HG03342 (cell line): ENCODE results near the gene VPS36.
"Not testable (repeated sequence)": the region's sequence is repeated elsewhere in the genome, so short reads cannot be mapped to it uniquely, and the experiment has no call there.

Source experiments
- ATAC-seq: cut with Tn5 transposase; IDR thresholded peaks from one replicate; pipeline ENCODE4 v1.9.1; 2021; ENCODE audit warnings: mild to moderate bottlenecking, moderate library complexity; ENCODE audit not compliant: unreplicated experiment

Gene VPS36

DNA sequence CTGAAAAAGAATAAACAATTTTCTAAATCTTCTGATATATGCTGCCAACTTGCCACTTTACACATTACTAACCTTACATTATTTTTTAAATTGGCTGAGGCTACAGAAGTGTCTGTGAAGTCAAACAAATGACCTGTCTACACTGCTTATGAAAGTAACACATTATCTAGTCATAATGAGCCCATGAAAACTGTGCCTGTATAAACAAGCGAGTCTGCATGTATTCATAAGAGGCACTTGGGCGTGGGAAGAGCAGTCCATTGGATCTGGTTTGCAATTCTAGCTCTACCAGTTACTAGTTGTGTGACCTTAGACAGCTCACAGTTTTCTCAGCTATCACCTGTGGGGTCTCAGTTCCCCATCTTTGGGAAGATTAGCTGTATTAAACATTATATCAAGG is 3.1 kb downstream of the VPS36 start:
- ATAC-seq = no peak

DNA sequence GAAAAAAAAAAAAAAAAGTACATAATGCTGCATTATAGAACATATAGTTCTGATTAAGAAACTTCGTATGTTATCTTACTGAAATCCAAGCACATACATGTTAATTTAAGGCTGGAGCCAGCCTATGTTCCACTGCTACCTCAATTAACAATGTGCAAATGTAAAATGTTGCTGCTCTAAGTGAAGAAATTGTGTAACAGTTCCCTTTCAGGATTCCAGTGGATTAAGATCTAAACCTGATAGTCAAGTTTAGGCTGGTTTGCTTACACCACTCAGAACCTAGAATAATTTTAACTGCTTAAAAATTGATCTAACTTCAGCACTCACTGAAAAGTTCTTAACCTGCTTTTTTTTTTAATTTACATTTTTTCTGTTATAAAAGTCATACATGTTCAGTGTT is 4.2 kb downstream of the VPS36 start:
- ATAC-seq = no peak

DNA sequence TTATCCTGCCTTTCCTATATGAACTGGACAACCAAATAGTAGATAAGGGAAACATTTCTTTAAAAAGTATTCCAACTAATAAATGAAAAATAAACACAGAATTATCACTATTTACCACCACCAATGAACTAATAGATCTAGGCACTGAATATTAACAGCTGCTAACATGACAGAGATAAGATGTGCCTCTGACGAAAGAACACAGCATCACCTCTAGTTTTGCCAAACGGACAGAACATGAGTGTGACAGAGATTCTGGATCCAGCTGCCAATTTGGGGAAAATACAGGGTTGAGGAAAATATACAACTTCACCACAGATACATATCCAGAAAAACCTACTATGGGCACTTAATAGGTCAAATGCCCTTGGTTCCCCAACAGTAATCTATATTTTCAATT is 18.0 kb downstream of the VPS36 start:
- no peak for ATAC-seq

DNA sequence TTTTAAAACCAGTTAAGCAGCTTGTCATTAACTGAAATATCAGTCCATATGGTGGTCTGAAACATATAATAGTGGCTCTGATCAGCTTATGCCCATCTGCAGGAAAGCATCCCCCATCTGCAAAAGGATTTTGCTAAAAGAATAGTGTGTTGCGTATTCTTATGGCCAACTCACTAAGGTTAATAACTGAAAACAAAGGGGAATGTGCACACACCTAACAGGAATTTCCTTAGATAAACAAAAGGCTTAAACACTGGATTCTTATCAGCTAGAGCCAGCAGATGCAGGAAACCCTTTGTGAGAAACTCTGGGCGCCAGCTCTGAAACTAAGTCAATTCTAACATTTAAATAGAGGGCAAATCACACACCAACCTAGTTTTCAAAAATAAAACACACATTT is 22.1 kb downstream of the VPS36 start:
- no peak for ATAC-seq

DNA sequence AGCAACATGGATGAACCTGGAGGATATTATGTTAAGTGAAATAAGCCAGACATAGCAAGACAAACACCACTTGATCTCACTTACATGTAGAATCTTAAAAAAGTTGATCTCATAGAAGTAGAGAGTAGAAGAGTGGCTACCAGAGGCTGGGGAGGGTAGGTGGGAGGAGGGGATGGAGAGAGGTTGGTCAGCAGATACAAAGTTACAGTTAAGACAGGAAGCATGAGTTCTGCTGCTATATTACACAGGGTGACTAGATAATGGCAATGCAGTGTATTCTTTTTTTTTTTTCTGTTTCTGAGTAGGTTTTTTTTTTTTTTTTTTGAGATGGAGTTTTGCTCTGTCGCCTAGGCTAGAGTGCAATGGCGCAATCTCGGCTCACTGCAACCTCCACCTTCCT is 29.2 kb downstream of the VPS36 start:
- ATAC-seq = no peak

DNA sequence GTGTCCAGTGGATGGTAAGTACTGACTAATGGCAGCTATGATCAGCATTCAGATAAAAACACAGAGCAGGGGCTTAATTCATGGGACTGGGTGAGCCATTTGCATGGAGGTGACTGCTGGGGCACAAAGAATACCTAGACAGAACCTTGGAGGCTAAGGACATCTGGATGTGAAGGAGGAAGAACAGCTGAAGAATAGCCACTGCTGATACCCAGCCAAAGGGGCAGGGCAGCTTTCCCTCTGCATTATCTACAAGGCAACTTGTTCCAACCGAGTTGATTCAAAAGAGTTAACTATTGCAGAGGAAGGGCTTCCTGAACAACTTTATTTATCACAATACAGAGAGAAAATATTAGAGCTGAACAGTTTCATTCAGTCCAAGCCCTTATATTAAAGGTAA is 31.4 kb downstream of the VPS36 start:
- no peak for ATAC-seq

DNA sequence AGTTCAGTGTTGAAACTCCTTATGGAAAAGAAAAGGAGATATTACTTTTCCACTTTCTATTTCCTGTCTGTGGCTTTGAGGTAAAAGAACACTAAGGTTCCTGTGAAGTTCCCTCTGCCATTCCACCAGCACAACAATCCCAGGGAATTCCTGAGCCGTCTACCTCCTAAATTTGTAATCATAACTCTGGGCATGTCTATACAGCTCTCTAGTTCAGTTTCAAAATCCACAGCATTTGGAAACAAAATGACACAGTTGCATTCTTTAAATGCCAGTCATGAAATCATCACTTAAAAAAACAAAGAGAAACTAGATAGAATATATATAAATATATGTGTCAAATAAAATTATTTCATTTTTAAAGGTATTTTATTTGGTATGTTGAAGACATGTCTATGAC is 35.5 kb downstream of the VPS36 start:
- no peak for ATAC-seq

DNA sequence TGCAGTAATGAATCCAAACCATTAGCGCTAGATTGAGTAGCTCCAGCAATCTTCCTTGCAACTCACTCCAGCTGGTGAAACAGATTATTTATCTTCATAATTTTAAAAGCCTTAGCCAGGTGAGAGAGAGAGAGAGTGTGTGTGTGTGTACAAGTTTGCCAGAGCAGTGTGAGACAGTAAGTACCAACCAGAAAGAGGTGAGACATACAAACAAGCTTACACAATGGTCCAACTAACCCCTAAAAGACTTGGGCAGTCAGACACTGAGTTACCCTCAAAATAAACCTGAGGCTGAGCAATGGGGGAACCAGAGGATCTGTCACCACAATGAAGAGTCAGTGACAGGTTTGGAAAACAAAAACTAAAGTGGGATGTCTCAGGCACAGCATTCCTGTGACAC is 36.4 kb downstream of the VPS36 start:
- no peak for ATAC-seq

DNA sequence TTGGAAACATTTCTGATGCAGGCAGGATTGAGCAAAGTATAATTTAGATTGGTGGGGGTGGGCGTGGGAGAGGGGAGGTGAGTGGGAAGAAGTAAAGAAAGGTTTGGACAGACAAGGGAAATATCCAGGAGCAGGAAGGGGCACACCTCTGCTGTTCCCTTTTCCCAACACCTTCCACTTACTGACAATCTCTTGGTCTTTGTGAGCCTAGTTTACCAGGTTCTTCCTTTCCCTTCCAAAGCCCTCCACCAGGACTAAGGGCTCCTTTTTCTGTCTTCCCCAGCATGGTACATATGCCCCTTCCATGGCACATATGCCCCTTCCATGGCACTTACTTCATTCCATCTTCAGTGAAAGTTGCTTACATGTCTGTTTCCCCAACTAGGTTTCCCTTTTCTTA is 38.3 kb downstream of the VPS36 start:
- no peak for ATAC-seq

DNA sequence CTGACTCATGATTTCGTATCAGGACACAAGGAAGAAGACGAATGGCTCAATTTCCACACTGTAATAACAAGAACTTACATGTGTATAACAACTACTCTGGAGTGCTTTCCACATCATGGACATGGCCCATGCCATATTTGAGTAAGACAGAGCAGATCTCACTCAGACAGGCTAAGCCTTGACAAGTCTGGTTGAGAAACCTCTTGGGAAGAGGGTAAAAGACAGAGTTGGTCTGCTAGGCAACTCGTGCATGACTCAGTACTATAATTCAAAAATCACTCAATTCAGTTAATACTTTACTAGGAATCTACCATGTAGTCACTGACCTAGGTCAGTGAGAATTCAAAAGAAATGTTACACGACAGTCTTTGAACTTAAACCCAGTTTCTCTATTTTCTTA is 38.8 kb downstream of the VPS36 start:
- peak; percentile 91 for ATAC-seq

DNA sequence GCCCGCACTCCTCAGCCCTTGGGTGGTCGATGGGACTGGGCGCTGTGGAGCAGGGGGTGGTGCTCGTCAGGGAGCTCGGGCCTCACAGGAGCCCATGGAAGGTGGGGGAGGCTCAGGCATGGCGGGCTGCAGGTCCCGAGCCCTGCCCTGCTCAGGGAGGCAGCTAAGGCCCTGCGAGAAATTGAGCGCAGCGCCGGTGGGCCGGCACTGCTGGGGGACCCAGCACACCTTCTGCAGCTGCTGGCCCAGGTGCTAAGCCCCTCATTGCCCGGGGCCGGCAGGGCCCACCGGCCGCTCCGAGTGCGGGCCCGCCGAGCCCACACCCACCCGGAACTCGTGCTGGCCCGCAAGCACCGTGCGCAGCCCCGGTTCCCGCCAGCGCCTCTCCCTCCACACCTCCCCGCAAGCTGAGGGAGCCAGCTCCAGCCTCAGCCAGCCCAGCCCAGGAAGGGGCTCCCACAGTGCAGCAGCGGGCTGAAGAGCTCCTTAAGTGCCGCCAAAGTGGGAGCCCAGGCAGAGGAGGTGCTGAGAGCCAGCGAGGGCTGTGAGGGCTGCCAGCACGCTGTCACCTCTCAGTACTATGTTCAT is 42.3 kb downstream of the VPS36 start:
- ATAC-seq = not testable (repeated sequence)

DNA sequence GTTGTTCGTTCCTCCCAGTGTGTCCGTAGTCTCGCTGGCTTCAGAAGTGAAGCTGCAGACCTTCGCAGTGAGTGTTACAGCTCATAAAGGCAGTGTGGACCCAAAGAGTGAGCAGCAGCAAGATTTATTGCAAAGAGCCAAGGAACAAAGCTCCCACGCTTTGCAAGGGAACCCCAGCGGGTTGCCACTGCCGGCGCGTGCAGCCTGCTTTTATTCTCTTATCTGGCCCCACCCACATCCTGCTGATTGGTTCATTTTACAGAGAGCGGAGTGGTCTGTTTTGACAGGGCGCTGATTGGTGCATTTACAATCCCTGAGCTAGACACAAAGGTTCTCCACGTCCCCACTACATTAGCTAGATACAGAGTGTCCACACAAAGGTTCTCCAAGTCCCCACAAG is 43.0 kb downstream of the VPS36 start:
- ATAC-seq = not testable (repeated sequence)

DNA sequence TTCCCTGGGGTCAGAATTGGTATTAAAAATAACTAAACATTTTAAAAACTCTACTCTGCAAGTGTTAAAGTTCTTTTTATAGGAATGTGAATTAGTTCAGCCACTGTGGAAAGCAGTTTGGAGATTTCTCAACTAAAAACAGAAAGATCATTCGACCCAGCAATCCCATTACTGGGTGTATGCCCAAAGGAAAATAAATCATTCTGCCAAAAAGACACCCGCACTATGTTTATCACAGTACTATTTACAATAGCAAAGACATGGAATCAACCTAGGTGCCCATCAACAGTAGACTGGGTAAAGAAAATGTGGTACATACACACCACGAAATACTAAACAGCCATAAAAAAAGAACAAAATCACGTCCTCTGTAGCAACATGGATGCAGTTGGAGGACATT is 43.8 kb downstream of the VPS36 start:
- no peak for ATAC-seq

DNA sequence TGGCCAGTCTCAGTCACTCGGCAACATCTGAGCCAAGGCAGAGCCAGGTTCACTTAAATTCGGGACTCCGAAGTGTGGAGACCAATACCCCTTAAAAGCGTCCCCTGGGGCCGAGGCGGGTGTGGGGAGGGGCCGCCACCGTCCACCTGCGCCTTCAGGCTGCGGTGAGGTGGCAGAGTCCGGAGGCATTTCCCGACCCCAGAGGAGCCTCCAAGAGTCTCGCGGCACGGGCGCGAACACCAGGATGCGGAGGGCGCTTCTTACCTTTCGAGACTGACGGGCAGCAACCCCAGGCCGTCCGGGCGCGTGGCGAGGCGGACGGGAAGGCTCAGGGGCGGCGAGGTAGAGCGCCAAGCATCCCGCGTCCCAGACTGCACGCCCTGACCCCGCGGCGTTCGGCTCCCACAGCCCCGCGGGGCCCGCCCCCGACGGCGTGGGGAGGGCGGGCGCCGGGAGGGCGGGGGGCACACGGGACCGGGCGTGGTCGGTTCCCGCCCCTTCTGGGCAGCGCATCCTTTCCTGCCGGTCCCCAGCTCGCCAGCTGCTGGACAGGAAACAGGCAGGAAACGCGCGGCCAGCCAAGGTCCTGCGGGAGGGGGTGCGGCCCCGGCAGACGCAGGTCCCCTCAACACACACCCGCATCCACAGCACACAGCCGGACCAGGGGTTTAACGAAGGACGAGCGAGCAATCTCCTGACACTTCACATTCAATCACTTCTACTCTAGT is 44.5 kb downstream of the VPS36 start, which contains the start of gene THSD1:
THSD1 (minus strand) TSS at position 406 of the 728 bp plus-strand sequence. CDS start 3,572 bp downstream, outside the sequence.
- peak; percentile 46 for ATAC-seq

DNA sequence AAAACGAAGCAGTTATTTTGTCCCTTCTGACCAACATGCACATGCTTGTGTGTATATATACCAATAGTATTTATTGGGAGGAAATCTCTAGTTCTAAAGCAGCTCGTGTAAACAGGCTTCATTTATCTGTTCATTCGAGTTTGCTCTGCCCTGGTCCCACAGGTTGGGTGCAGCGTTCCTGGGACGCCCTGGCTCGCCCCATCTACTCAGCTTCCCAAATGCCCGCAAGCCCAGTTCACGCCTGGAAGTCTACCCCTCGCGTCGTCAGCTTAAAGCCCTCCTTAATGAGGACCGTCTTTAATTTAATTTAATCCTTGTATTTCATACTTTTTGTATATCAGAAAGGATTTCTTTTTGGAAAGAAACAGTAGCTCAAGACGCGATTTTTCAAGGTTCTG is 45.1 kb downstream of the VPS36 start:
- ATAC-seq = peak; percentile 18

DNA sequence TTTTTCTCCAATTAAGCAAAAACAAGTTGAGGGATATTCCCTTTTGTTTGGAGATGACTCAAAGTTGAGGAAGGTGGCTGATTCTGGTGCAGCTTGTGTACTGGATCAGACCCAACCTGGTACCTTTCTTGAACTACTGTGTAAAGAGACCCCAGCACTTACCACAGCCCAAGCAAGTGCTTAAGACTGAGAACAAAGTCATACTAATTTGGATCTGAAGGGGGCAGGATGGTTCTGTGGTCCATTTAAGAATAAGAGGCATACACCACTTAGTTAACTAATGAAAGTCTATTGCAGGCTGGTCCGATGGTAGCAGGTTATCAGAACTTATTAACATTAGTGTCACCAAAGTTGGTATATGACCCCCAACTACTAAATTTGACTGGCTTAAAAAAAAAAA is 50.7 kb downstream of the VPS36 start:
- no peak for ATAC-seq

DNA sequence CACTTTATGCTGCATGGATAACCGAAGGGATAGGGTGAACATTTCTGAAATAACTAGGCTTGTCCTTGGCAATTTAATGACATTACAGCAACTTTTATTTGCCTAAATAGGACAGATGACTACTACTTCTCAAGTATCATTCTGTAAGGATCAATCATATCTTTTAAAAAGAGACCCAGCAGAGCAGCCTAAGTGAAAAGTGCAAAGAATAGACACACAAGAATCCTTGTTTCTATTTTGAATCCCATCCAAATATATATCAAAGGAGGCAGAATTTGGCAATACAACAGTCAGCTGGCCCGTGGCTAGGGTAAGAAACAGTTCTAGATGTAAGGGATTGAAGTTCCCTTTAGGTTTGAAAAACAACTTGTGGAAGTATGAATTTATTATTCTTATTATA is 51.4 kb downstream of the VPS36 start:
- no peak for ATAC-seq

DNA sequence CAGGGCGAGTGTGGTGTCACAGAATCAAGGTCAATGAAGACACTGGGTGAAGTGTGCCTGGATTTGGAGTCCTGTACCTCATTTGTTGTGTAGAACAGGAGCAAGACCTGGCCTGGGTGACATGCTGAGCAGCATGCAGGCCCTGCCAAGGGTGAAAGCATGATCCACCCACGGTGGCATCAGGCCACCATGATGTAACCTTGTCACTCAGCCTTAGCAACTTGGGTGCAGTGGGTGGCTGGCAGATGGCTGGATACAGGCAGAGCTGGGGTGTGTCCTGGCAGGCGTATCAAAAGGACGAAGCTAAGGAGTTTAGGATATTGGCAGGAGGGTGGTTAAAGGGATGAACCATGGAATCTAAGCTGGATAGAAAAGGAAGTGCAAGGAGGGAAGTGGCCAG is 54.7 kb downstream of the VPS36 start:
- no peak for ATAC-seq

DNA sequence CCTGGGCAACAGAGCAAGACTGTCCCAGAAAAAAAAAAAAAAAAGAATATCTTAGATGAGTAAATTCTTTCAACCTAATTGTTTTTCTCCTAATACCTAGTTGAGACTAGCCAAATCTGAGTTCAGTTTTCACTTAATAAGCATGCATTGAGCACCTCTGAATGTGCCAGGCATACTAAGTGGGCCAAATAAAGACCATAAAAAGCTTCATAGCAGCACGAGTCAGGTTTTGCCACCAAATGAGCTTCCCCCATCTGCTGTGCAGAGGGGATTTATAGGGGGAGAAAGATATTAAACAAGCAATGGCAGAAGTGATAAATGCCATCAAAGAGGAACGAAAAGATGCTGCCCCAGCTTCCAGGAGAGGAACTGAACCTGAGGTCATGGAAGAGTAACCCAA is 55.8 kb downstream of the VPS36 start:
- ATAC-seq = no peak

DNA sequence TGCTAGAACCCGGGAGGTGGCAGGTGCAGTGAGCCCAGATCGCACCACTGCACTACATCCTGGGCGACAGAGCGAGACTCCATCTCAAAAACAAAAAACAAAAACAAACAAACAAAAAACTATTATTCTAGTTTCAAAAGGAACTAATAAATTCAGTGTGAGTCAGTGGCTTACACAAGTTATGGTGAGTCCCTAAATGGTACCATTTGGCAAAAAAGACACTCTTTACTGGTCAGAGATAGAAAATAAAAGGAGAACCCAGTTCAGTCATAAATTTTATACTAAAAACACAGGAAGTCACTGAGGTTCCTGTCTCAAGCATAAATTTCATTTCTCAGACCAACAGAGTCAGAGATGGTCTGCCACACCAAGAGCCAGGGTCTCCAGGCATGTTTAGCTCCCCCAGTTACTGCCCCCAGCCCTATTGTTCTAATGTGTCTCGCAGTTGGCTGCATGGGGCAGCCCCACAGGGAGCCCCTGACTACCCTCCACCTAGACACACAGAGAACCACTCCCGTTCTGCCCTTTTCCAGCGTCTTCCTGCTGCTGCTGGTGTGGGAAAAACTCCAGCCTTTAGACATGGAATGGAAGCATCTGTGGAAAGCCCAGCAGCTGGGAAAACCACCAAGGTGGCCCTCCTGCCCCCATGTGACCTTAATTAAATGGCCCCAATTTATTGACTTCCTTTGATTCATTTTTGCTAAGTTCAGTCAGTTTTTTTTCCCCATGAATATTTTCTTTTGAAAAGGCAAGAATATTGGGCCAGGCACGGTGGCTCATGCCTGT is 56.7 kb downstream of the VPS36 start:
- no peak for ATAC-seq

DNA sequence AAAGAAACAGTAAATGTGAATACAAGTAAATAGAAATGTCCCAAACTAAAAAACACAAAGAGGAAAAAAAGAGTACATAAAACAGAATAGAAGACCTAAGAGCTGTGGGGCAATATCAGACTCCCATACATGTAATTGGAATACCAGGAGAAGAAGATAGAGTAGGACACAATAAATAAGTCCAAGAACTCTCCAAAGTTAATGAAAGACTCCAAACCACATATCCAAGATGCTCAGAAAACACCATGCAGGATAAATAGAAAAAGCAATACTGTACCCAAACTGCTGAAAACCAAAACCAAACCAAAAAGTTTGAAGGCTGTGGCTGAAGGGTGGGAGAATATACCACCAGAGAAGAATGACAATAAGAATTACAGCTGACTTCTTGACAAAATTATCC is 62.7 kb downstream of the VPS36 start:
- no peak for ATAC-seq

DNA sequence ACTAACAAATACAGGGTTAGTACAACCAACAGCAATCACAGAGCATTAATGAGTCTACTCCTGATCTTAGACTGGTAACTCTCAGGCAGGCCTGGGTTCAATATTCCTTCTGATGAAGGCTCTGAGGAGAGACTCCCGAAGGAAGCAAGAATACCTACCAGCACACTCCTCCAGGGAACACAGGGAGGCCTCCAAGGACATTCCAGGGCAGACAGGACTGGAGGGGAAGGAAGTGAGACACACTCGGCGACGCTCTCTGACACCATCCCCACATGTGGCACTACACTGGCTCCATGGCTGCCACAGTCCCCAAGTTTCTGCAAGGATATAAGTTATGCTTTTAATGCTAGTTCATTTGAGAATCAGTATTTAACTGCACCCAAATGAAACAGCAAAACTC is 64.6 kb downstream of the VPS36 start:
- no peak for ATAC-seq
